H1 (cell line): ENCODE data around the gene RMND1. TPM values are rescaled to one million over a fixed set of nuclear protein-coding genes. Genes with fewer than 3 reads are reported as not detected.

Source experiments
- CTCF ChIA-PET: fragments of 300-600 bp; sonication (Branson Sonifier 250); formaldehyde crosslinking; loops from one replicate; lab custom pipeline; 2021; ENCODE audit not compliant: partially characterized antibody; lab: Charles Lee
- POLR2A ChIA-PET: fragments of 300-600 bp; sonication (Branson Sonifier 250); formaldehyde crosslinking; loops from one replicate; lab custom pipeline; 2021; ENCODE audit warnings: inconsistent platforms; ENCODE audit not compliant: partially characterized antibody; lab: Charles Lee
- DNase-seq, 2 experiments: peaks; one replicate each; pipeline versions ENCODE4 v3.0.0 to v3.0.0-alpha.2; 2010 to 2022; ENCODE audit warnings: low spot score in 2 of 2, low read depth in 1 of 2, mixed read lengths in 1 of 2
- FAIRE-seq: peaks from 2 replicates; lab custom pipeline; 2011; peaks lifted over from hg19 to GRCh38; lab: Jason Lieb, UNC
- H2AFZ ChIP-seq: 2 replicates; pipeline ENCODE4 v1.8.1; 2012; ENCODE audit warnings: low read length, inconsistent platforms
- H2AK5ac ChIP-seq: 2 replicates; pipeline ENCODE4 v1.6.1; 2013; ENCODE audit warnings: low read depth, low read length
- H2BK120ac ChIP-seq: replicated peaks from 2 replicates; pipeline ENCODE3; 2013; ENCODE audit warnings: low read depth, low read length, inconsistent platforms
- H2BK12ac ChIP-seq: 2 replicates; pipeline ENCODE4 v1.6.1; 2013; ENCODE audit warnings: low read depth, low read length
- H2BK15ac ChIP-seq: 2 replicates; pipeline ENCODE4 v1.6.1; 2013; ENCODE audit warnings: low read length
- H2BK20ac ChIP-seq: 2 replicates; pipeline ENCODE4 v1.6.1; 2013; ENCODE audit warnings: low read length
- H2BK5ac ChIP-seq: 2 replicates; pipeline ENCODE4 v1.6.1; 2013; ENCODE audit warnings: low read depth, low read length
- H3K14ac ChIP-seq: 2 replicates; pipeline ENCODE4 v1.6.1; 2013; ENCODE audit warnings: inconsistent platforms; ENCODE audit not compliant: insufficient read length
- H3K18ac ChIP-seq: 2 replicates; pipeline ENCODE4 v1.6.1; 2013; ENCODE audit warnings: low read length; ENCODE audit errors: extremely low read depth
- H3K23ac ChIP-seq: 2 replicates; pipeline ENCODE4 v1.6.1; 2013; ENCODE audit warnings: inconsistent platforms; ENCODE audit not compliant: insufficient read length
- H3K23me2 ChIP-seq: 2 replicates; pipeline ENCODE4 v1.6.1; 2013; ENCODE audit warnings: low read depth, low read length
- H3K27ac ChIP-seq: 2 replicates; pipeline ENCODE4 v1.6.1; 2011; ENCODE audit warnings: low read depth, low read length, inconsistent platforms
- H3K27me3 ChIP-seq, 4 experiments: replicated peaks in 1 of 4; 1 replicate in 1 of 4; 2 replicates in 3 of 4; pipeline versions ENCODE4 v1.6.1 to v1.8.1; 2011 to 2013; ENCODE audit warnings: low read length in 3 of 4, mild to moderate bottlenecking in 3 of 4, inconsistent platforms in 2 of 4, mixed read lengths in 2 of 4, moderate library complexity in 1 of 4; ENCODE audit not compliant: control insufficient read depth in 3 of 4, insufficient read depth in 3 of 4; ENCODE audit errors: extremely low read depth in 1 of 4
- H3K36me3 ChIP-seq, 4 experiments: 2 replicates each; pipeline versions ENCODE4 v1.6.1 to v1.8.1; 2011 to 2013; ENCODE audit warnings: mild to moderate bottlenecking in 4 of 4, low read length in 3 of 4, moderate library complexity in 2 of 4, control low read depth in 1 of 4, inconsistent platforms in 1 of 4; ENCODE audit not compliant: insufficient read depth in 4 of 4, control insufficient read depth in 2 of 4
- H3K4ac ChIP-seq: replicated peaks from 2 replicates; pipeline ENCODE3; 2013; ENCODE audit warnings: low read length, low read depth, mixed read lengths, inconsistent platforms; ENCODE audit not compliant: insufficient read length
- H3K4me1 ChIP-seq, 4 experiments: replicated peaks in 1 of 4; 1 replicate in 1 of 4; 2 replicates in 3 of 4; pipeline versions ENCODE4 v1.6.1 to v1.8.1; 2011 to 2013; ENCODE audit warnings: low read length in 3 of 4, inconsistent platforms in 2 of 4, mixed read lengths in 1 of 4; ENCODE audit not compliant: insufficient read depth in 4 of 4, control insufficient read depth in 3 of 4
- H3K4me2 ChIP-seq, 2 experiments: 2 replicates each; pipeline versions ENCODE4 v1.6.1 to v1.8.1; 2011 to 2013; ENCODE audit warnings: low read depth in 2 of 2, low read length in 2 of 2, control low read depth in 1 of 2, inconsistent platforms in 1 of 2, mild to moderate bottlenecking in 1 of 2; ENCODE audit not compliant: insufficient read depth in 1 of 2
- H3K4me3 ChIP-seq, 4 experiments: fragments of 200-600, 300-600 bp in 1 of 4; sonication (generic), shearing (Covaris generic), sonication (Bioruptor Twin) in 1 of 4; 2 replicates each; pipeline versions ENCODE4 v1.5.1 to v1.8.1; 2011 to 2016; ENCODE audit warnings: low read length in 4 of 4, low read depth in 3 of 4, control low read depth in 2 of 4, inconsistent platforms in 2 of 4, mild to moderate bottlenecking in 2 of 4, mixed read lengths in 1 of 4, moderate library complexity in 1 of 4; ENCODE audit not compliant: insufficient read depth in 2 of 4; ENCODE audit errors: extremely low read depth in 1 of 4
- H3K56ac ChIP-seq: replicated peaks from 2 replicates; pipeline ENCODE3; 2013; ENCODE audit warnings: low read depth, mild to moderate bottlenecking, mixed read lengths, low read length, inconsistent platforms; ENCODE audit not compliant: insufficient read length
- H3K79me1 ChIP-seq: 2 replicates; pipeline ENCODE4 v1.6.1; 2013; ENCODE audit warnings: low read depth, low read length, control low read depth
- H3K79me2 ChIP-seq, 2 experiments: 2 replicates each; pipeline versions ENCODE4 v1.6.1 to v1.8.1; 2012 to 2013; ENCODE audit warnings: low read length in 2 of 2, mild to moderate bottlenecking in 2 of 2, inconsistent platforms in 1 of 2; ENCODE audit not compliant: insufficient read depth in 2 of 2, control insufficient read depth in 1 of 2
- H3K9ac ChIP-seq, 4 experiments: replicated peaks in 1 of 4; 1 replicate in 1 of 4; 2 replicates in 3 of 4; pipeline versions ENCODE4 v1.6.1 to v1.8.1; 2011 to 2013; ENCODE audit warnings: low read depth in 3 of 4, low read length in 3 of 4, control low read depth in 2 of 4, mild to moderate bottlenecking in 2 of 4, moderate library complexity in 2 of 4, inconsistent platforms in 1 of 4; ENCODE audit errors: extremely low read depth in 1 of 4
- H3K9me3 ChIP-seq, 2 experiments: 2 replicates each; pipeline versions ENCODE4 v1.6.1 to v1.8.1; 2012 to 2013; ENCODE audit warnings: mild to moderate bottlenecking in 2 of 2, moderate library complexity in 2 of 2, control low read depth in 1 of 2, inconsistent platforms in 1 of 2, low read depth in 1 of 2, low read length in 1 of 2, mixed read lengths in 1 of 2; ENCODE audit not compliant: insufficient read depth in 2 of 2
- H4K20me1 ChIP-seq, 2 experiments: replicated peaks in 1 of 2; 2 replicates each; pipeline versions ENCODE3 to v1.8.1; 2011 to 2013; ENCODE audit warnings: inconsistent platforms in 2 of 2, low read length in 2 of 2, mild to moderate bottlenecking in 1 of 2; ENCODE audit not compliant: insufficient read depth in 2 of 2, control insufficient read depth in 1 of 2
- H4K5ac ChIP-seq: 2 replicates; pipeline ENCODE4 v1.6.1; 2013; ENCODE audit warnings: low read length, low read depth, mixed read lengths, inconsistent platforms; ENCODE audit not compliant: insufficient read length
- H4K8ac ChIP-seq: 2 replicates; pipeline ENCODE4 v1.8.0; 2013; ENCODE audit warnings: mild to moderate bottlenecking, moderate library complexity, low read length, inconsistent platforms; ENCODE audit not compliant: insufficient read depth; ENCODE audit errors: extremely low read depth
- H4K91ac ChIP-seq: replicated peaks from 2 replicates; pipeline ENCODE3; 2013; ENCODE audit warnings: low read length, mixed read lengths, inconsistent platforms; ENCODE audit not compliant: insufficient read length
- ATF3 ChIP-seq: IDR thresholded peaks from 2 replicates; pipeline ENCODE4 v1.6.1; 2011; ENCODE audit warnings: low read depth, mild to moderate bottlenecking, low read length; ENCODE audit not compliant: insufficient read depth
- CEBPB ChIP-seq: IDR thresholded peaks from 2 replicates; pipeline ENCODE4 v1.6.1; 2012; ENCODE audit warnings: low read depth, low read length
- EGR1 ChIP-seq: IDR thresholded peaks from 2 replicates; pipeline ENCODE4 v1.6.1; 2011; ENCODE audit warnings: low read depth, low read length, borderline replicate concordance
- JUN ChIP-seq: IDR thresholded peaks from 2 replicates; pipeline ENCODE4 v1.6.1; 2011; ENCODE audit warnings: low read depth, mild to moderate bottlenecking, improper control_type of control experiment, low read length
- POU5F1 ChIP-seq: IDR thresholded peaks from 2 replicates; pipeline ENCODE4 v1.6.1; 2011; ENCODE audit warnings: low read depth, mild to moderate bottlenecking, low read length, moderate library complexity
- RAD21 ChIP-seq, 2 experiments: IDR thresholded peaks in 1 of 2; conservative IDR thresholded peaks in 1 of 2; 2 replicates each; pipeline ENCODE4 v1.6.1; 2011; ENCODE audit warnings: low read depth in 2 of 2, low read length in 2 of 2, improper control_type of control experiment in 1 of 2, inconsistent platforms in 1 of 2, mild to moderate bottlenecking in 1 of 2, moderate library complexity in 1 of 2
- SUZ12 ChIP-seq: fragments of 200-600 bp; sonication (generic); IDR thresholded peaks from 2 replicates; pipeline ENCODE4 v1.6.1; 2012; ENCODE audit warnings: mild to moderate bottlenecking, inconsistent platforms, low read length, moderate library complexity, mixed read lengths
- WGBS, 2 experiments: shearing (Covaris generic) in 1 of 2; methylation state at CpG; one replicate each; pipeline versions ENCODE4 v1.1.6 to v1.1.7; 2013 to 2015; ENCODE audit warnings: low lambda C conversion rate in 2 of 2, mixed read lengths in 2 of 2, inconsistent platforms in 1 of 2, low coverage in 1 of 2, missing lambda C conversion rate in 1 of 2; ENCODE audit not compliant: insufficient replicate concordance in 2 of 2, insufficient coverage in 1 of 2, insufficient read length in 1 of 2; ENCODE audit errors: extremely low coverage in 1 of 2, missing lambda C conversion rate in 1 of 2; 5-methylcytosine and 5-hydroxymethylcytosine counted together
- polyA plus RNA-seq, 7 experiments: library from polyadenylated mRNA; depleted of rRNA in 3 of 7; stranded (reverse) in 5 of 7; unstranded in 2 of 7; fragments of >200 nt in 5 of 7; fragments of 200-250 nt in 2 of 7; gene quantifications; 1 replicate in 5 of 7; 2 replicates in 1 of 7; 4 replicates in 1 of 7; pipeline versions ENCODE4 v1.2.1 to v1.2.3, GENCODE V29; 2011 to 2013; ENCODE audit warnings: missing spikeins in 2 of 7, mixed read lengths in 2 of 7
- total RNA-seq: library from RNA; stranded (reverse); fragmentation: NEBNext Ultra II Directional; extraction: Animal tissue kit (Norgen Biotek cat#: 25700); gene quantifications from 2 replicates; pipeline ENCODE4 v1.2.1, GENCODE V29; 2021
- TF ChIP-seq, protein P1 (sequence below): IDR thresholded peaks from 2 replicates; pipeline ENCODE4 v1.6.1; 2012; ENCODE audit warnings: low read length, inconsistent platforms
- TF ChIP-seq, protein P2 (sequence below): IDR thresholded peaks from 2 replicates; pipeline ENCODE4 v1.6.1; 2012; ENCODE audit warnings: inconsistent platforms

Gene RMND1
- total and polyA plus RNA-seq, 2 of the 8 experiments (the other 6 are each of a cell fraction or from before 2014, with no cell fraction given) = 7.3 to 21.9 TPM

- 56% methylated on average over 16 of the region's 16 CpGs; no CpG with 5 or more reads in 1 of the 2 experiments for WGBS, 2 experiments
- Histone ChIP-seq H2AFZ (peak overlapping the region; percentile 82), H3K4me2 (no peak overlapping the region)
- no peak for TF ChIP-seq ATF3
- peak; percentile 44 to 57 for TF ChIP-seq RAD21 (IDR thresholded peaks at IDR 0.05 in 1 of 2, conservative IDR thresholded peaks at IDR 0.05 in 1 of 2; ENCODE audit: low read depth in 2 of 2, low read length in 2 of 2)
- no peak for TF ChIP-seq CEBPB
- no peak for TF ChIP-seq POU5F1
- TF ChIP-seq JUN = no peak
- no peak for TF ChIP-seq EGR1
- TF ChIP-seq, protein P1, sequence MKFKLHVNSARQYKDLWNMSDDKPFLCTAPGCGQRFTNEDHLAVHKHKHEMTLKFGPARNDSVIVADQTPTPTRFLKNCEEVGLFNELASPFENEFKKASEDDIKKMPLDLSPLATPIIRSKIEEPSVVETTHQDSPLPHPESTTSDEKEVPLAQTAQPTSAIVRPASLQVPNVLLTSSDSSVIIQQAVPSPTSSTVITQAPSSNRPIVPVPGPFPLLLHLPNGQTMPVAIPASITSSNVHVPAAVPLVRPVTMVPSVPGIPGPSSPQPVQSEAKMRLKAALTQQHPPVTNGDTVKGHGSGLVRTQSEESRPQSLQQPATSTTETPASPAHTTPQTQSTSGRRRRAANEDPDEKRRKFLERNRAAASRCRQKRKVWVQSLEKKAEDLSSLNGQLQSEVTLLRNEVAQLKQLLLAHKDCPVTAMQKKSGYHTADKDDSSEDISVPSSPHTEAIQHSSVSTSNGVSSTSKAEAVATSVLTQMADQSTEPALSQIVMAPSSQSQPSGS = no peak
- TF ChIP-seq, protein P2, sequence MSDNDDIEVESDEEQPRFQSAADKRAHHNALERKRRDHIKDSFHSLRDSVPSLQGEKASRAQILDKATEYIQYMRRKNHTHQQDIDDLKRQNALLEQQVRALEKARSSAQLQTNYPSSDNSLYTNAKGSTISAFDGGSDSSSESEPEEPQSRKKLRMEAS = peak; percentile 67
- no peak for TF ChIP-seq SUZ12
Measured at GRCh38 chr6:151475653-151476523, 24.0 kb upstream of the RMND1 start.

More at GRCh38 chr6:151475653-151476523, 24.0 kb upstream of the RMND1 start:
- Histone ChIP-seq H3K9ac (no peak overlapping the region), H2BK120ac (no peak overlapping the region), H2BK20ac (no peak overlapping the region), H2BK12ac (no peak overlapping the region; the same call in 1 of the 2 replicates), H2BK5ac (no peak overlapping the region), H4K91ac (no peak overlapping the region), H3K14ac (no peak overlapping the region), H3K36me3 (no peaks in the 10 kb centered on the region), H4K5ac (no peak overlapping the region), H2BK15ac (no peak overlapping the region), H4K8ac (no peak overlapping the region), H3K4ac (no peak overlapping the region), H3K23ac (no peak overlapping the region), H3K23me2 (no peaks in the 10 kb centered on the region), H3K56ac (no peak overlapping the region), H3K79me2 (no peaks in the 10 kb centered on the region), H3K27ac (no peak overlapping the region), H3K79me1 (no peaks in the 10 kb centered on the region), H4K20me1 (no peaks in the 10 kb centered on the region), H3K27me3 (no peaks in the 10 kb centered on the region), H2AK5ac (no peak overlapping the region), H3K9me3 (no peaks in the 10 kb centered on the region), H3K4me3 (no peak overlapping the region), H3K18ac (no peak overlapping the region), H3K4me1 (no peaks in the 10 kb centered on the region)
- ChIA-PET POLR2A (no interaction called here), CTCF (interaction anchor here (0.7 to 3.0 kb wide), 11 partner anchors 10 to 173 kb away, joined by 3 to 10 read pairs (median 4); partner anchors contain the start of gene RMND1)
- no peak for FAIRE-seq
- DNase-seq = peak; percentile 29 to 62
